T-helper 1 cell treated with Interleukin-12 subunit alpha and Interleukin-12 subunit beta and Interleukin-4 antibody, amounts not matched to agents 30 ng/mL and 1 ng/mL, for 36 hours (primary cell): ENCODE results near the gene EXTL2. TPM values are rescaled to one million over a fixed set of nuclear protein-coding genes. Genes with fewer than 3 reads are reported as not detected.
"Not testable (repeated sequence)": the region's sequence is repeated elsewhere in the genome, so short reads cannot be mapped to it uniquely, and the experiment has no call there.

ENCODE experiments used
- intact Hi-C: fragments of 100-400 bp; cut with micrococcal nuclease; formaldehyde crosslinking; loops from one replicate; pipeline ENCODE4 v1.15.1; 2024
- total RNA-seq: library from RNA; stranded (reverse); gene quantifications from 2 replicates; pipeline ENCODE4 v1.2.3, GENCODE V29; 2022

EXTL2 gene
- total RNA-seq, 1 donor from 2014 or later, result 1.6 TPM

DNA sequence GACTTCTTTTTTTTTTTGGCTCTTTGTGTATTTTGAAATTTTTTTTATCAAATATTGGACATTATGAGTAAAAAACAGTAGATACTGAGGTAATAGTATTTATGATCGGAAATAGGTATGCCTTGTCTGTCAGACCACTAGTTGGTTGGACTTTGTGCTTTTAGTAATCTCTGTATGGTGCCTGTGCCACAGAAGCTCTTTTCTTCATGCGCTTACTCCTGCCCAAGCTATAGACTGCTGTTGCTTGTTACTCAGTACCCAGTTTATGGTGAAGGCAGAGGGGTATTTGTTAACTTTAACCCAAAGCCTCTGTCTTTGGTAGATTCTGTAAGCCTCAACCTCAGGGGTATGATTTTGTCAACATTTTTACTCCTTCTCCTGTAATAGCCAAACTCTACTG lies 9.9 kb upstream of the EXTL2 start:
- intact Hi-C loops, result no loop called here

GRCh38 chr1:100903777-100904176 lies 9.1 kb upstream of the EXTL2 start:
- intact Hi-C loops, result no loop called here

GRCh38 chr1:100902365-100902764 lies 7.7 kb upstream of the EXTL2 start:
- intact Hi-C loops, result no loop called here

DNA sequence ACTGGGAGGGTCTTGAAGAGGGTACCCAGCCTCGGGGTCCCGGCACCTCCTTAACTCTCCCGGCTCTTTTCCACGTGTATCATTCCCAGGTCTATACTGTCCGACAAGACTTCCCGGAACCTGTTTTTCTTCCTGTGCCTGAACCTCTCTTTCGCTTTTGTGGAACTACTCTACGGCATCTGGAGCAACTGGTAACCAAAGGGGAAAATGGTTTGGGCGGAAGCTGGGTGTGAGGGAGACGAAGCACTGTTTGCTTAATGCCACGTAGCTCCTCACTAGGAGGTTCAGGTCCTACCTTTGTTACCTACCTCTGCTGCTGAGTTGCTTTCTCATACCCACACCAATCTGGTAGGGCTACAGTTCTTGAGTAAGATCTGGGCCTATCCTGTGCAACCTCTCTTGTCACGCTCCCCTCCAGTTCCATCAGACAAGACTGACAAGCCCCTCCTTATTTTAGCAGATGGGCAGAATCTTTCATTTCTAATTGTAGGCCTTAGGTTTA lies 1.9 kb upstream of the EXTL2 start:
- intact Hi-C loops, result loop anchor here (1.0 kb wide), 10 partner anchors 53 to 858 kb away; partner anchors contain the start of genes CDC14A, DPH5 and RTCA

DNA sequence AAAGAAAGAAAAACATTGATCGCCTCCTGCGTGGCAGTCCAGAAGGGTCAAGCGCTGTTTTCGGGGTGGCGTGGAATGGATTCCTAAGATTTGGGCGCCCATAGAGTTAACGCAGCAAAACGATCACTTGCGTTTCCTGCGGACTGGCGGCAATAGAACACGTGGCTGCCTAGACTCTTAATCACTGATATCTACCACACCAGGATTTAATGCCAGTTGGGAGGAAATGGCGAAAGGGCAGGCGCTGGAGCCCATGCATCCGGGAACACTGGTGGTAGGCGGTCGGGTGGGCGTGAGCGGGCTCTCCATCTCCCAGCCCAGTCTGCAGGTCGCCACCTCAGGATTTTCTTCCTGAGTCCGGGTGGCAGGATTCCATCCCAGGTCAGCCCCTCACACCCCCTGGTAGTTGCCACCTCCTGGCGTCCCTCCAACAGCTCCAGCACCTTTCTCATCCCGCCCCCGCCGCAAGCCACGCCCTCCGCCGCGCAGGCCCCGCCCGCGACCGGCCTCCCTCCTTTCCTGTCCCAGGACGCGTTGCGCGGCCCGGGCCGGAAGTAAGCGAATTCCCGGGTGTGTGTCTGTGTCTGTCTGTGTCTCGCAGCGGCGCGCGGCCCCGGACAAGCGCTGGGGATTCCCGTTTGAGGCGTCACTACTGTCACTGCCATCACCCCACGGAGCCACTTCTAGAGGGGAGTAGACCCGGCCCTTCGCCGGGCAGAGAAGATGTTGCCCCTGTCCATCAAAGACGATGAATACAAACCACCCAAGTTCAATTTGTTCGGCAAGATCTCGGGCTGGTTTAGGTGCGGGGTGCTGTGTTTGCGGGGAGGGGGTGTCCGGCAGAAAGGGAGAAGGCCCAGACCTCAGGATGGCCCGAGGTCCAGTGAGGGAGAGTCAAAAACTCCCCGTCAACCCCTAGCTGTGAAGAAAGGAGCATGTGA lies 1.2 kb upstream of the EXTL2 start, which contains the start of gene SLC30A7:
Gene SLC30A7 (plus strand): TSS at position 551 of the 941 bp plus-strand sequence. CDS start 173 bp downstream, at position 724.
- intact Hi-C loops, result loop anchor here (1.0 kb wide), 11 partner anchors 53 to 858 kb away; partner anchors contain the start of genes CDC14A, DPH5, RTCA and TRMT13

GRCh38 chr1:100893718-100894117 lies 924 bp downstream of the EXTL2 start:
- intact Hi-C loops, result no loop called here

- intact Hi-C loops, result no loop called here
Observed at GRCh38 chr1:100892554-100892953, 2.1 kb downstream of the EXTL2 start.

GRCh38 chr1:100891380-100891779 lies 3.3 kb downstream of the EXTL2 start:
- intact Hi-C loops, result no loop called here

DNA sequence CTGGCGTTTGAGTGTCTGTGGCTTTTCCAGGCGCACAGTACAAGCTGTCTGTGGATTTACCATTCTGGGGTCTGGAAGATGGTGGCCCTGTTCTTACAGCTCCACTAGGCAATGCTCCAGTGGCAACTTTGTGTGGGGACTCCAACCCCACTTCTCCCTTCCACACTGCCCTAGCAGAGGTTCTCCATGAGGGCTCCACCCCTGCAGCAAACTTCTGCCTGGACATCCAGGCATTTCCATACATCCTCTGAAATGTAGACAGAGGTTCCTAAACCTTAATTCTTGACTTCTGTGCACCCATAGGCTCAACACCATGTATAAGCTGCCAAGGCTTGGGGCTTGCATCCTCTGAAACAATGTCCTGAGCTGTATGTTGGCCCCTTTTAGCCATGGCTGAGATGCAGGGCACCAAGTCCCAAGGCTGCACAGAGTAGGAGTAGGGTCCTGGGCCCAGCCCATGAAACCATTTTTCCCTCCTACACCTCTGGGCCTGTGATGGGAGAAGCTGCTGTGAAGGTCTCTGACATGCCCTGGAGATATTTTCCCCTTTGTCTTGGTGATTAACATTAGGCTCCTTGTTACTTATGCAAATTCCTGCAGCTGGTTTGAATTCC lies 4.7 kb downstream of the EXTL2 start:
- intact Hi-C loops, result not testable (repeated sequence)

DNA sequence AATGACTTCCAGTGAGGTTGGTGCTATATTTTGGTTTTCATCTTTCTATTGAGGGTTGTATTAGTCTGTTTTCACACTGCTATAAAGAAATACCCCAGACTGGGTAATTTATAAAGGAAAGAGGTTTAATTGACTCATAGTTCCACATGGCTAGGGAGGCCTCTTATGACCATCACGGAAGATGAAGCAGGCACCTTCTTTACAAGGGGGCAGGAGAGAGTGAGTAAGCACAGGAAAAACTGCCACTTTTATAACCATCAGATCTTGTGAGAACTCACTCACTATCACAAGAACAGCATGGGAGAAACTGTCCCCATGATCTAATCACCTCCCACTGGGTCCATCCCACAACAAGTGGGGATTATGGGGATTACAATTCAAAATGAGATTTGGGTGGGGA lies 5.6 kb downstream of the EXTL2 start:
- intact Hi-C loops, result not testable (repeated sequence)

GRCh38 chr1:100883963-100884362 lies 10.7 kb downstream of the EXTL2 start:
- intact Hi-C loops, result no loop called here

DNA sequence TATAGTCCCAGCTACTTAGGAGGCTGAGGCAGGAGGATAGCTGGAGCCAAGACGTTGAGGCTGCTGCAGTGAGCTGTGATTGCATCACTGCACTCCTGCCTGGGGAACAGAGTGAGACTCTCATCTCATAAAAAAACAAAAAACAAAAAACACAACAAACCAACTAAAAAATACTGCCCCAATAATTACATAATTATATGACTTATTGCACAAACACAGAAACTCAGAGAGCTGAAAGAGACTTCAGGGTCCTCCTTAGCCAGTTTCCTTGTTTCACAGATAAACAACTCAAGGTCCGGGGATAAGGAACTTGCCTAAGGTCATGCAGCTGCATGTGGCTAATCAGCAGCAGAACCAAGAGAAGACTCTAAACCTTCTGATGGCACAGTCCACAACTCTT lies 11.9 kb downstream of the EXTL2 start:
- intact Hi-C loops, result no loop called here

- intact Hi-C loops, result no loop called here
Observed at GRCh38 chr1:100881687-100882086, 13.0 kb downstream of the EXTL2 start.

DNA sequence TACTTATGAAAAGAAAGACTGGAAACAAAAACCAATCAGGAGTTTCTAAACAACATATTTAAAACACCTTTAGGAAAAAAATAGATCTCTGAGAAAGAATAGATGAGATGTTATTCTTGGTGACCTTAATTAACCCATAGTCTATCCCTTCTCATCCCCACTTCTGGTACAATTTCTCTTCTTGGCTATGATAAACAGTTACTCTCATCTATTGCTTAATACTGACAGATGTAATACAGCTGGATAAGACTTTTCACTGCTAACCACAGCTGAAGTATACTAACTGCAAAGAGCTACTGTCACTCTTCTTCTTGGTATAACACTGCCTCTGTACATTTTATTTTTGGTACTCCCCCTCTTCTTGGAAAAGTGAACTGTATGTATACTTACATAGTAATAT lies 15.2 kb downstream of the EXTL2 start:
- intact Hi-C loops, result no loop called here

DNA sequence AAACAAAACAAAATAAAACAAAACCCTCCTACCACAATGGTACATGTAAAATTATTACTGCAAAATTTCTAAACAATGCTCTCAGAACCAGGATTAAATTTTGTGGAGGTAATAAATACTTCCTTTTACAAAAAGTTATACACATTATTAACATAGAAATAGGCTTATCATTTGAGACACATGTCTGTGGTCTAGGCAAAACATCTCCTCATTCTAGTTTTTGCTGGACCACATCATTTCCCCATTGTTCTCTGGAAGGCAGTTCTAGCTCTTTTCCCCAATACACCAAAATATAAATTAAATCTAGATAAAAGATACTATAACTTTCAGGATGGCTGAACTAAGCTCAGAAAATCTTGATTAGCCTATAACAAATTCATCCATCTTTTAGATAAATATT lies 18.4 kb downstream of the EXTL2 start:
- intact Hi-C loops, result no loop called here

GRCh38 chr1:100875228-100875627 lies 19.4 kb downstream of the EXTL2 start:
- intact Hi-C loops, result no loop called here

DNA sequence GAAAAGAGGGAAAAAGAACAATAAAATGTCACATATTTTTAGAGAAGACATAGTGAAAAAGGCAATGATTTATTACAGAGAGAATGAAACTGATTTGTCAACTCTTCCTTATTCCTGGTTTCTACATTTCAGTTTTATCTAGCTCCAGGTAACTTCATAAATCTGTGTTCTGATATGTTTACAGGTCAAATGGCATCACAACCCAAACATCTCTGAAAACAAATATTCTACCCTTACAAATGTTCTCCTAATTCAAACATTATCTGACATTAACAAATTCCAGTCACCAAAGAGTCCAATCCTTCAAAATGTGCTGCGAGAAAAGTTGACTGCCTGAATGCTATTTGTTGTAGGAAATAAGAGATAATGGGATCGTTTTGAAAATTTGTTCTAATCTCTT lies 20.2 kb downstream of the EXTL2 start:
- intact Hi-C loops, result no loop called here

DNA sequence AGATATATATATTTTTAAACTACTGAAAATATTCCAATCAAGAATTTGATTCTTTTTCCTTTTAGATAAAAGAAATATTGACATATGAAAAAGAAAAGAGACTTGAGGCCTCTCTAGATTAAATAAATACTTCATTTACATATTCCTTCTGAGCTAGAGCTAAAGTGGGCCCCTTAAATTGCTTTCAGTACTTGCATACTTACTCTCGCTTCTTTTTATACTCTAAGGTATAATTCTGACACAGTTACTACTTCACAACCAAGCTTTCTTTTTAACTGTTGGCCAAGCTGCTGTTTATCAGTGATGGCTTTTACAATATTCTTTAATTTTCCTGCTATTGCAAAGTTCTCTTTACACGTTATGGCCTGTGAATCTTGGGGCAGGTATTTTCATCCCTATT lies 24.6 kb downstream of the EXTL2 start:
- intact Hi-C loops, result loop anchor here (2.0 to 10.0 kb wide), 7 partner anchors 125 to 1388 kb away; partner anchors contain the start of genes CDC14A, RTCA, SASS6 and TRMT13

DNA sequence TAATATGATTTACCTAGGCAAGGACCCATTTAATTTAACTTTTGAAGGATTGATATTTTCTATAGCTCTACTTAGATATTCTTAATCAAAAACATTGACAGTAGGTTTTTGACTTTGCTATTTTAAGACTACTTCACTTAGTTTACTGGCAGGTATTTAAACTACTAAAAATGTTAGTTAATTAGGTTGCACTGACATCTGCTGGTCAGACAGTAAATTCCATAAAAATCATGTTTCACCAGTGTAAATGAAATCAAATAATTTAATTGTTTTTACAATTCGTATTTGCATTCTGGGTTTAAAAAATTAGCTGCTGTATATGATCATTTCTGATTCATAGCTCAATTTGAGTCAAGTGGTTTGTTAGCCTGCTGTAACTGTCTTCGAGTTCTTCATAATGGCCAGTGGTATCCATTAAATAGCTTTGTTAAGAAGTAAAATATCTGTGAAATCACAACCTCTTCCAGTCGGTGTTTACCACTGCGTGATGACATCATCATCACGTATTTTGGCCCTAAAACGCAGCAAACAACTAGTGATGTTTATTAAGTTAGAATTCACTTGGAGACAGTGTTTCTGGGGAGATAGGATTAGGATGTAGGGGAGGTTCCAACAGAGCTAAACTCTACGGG lies 26.2 kb downstream of the EXTL2 start:
- intact Hi-C loops, result loop anchor here (1.0 to 10.0 kb wide), 10 partner anchors 124 to 1688 kb away; partner anchors contain the start of genes CDC14A, RTCA, SASS6 and TRMT13

GRCh38 chr1:100866901-100867206 lies 27.8 kb downstream of the EXTL2 start:
- intact Hi-C loops, result loop anchor here (1.0 to 10.0 kb wide), 7 partner anchors 122 to 1385 kb away; partner anchors contain the start of genes CDC14A, RTCA, SASS6 and TRMT13
